IPS DF 19.7 (cell line): ENCODE measurements around the gene CCNJL.

Experiments
- DNase-seq: peaks from one replicate; pipeline ENCODE4 v3.0.0-alpha.2; 2013; ENCODE audit warnings: low read depth, low spot score

CCNJL gene

GRCh38 chr5:160229190-160229742 lies 83.1 kb downstream of the CCNJL start, which contains the start of gene FABP6:
Gene FABP6, plus strand, starts transcription at chr5:160229506. Its CDS starts 52 bp downstream, at chr5:160229558.
- no peak for DNase-seq

- DNase-seq, result no peak
Observed at GRCh38 chr5:160227012-160227411, 85.4 kb downstream of the CCNJL start.

GRCh38 chr5:160221082-160221481 lies 91.3 kb downstream of the CCNJL start:
- DNase-seq, result no peak

GRCh38 chr5:160219356-160219755 lies 93.0 kb downstream of the CCNJL start:
- DNase-seq, result no peak

GRCh38 chr5:160213537-160213936 lies 98.8 kb downstream of the CCNJL start:
- no peak for DNase-seq

- DNase-seq, result no peak
Observed at GRCh38 chr5:160211352-160211751, 101.0 kb downstream of the CCNJL start.

GRCh38 chr5:160210606-160211005 lies 101.8 kb downstream of the CCNJL start:
- DNase-seq, result no peak

GRCh38 chr5:160209917-160210316 lies 102.4 kb downstream of the CCNJL start:
- no peak for DNase-seq

- DNase-seq, result no peak
Observed at GRCh38 chr5:160207061-160207460, 105.3 kb downstream of the CCNJL start.
